Hepatic stellate cell (primary cell): Measurements from ENCODE around the gene SERPINB6.
"Not testable (repeated sequence)": the region's sequence is repeated elsewhere in the genome, so short reads cannot be mapped to it uniquely, and the experiment has no call there.

Source experiments
- DNase-seq: peaks from one replicate; pipeline ENCODE4 v3.0.0; 2011; ENCODE audit warnings: low spot score

Gene SERPINB6

GRCh38 chr6:2999618-3000557, 28.5 kb upstream of the SERPINB6 start, which contains the start of gene NQO2:
NQO2 (plus strand) TSS chr6:2999894; CDS start chr6:3006553, 6,659 bp downstream.
- peak; percentile 93 for DNase-seq

- peak; percentile 83 for DNase-seq
Measured at GRCh38 chr6:2998998-2999617, 27.7 kb upstream of the SERPINB6 start.

GRCh38 chr6:2998249-2998997, 27.1 kb upstream of the SERPINB6 start:
- not testable (repeated sequence) for DNase-seq

- no peak for DNase-seq
Measured at GRCh38 chr6:2993755-2994317, 22.5 kb upstream of the SERPINB6 start.

GRCh38 chr6:2992330-2992979, 21.1 kb upstream of the SERPINB6 start:
- DNase-seq = no peak

- DNase-seq = no peak
Measured at GRCh38 chr6:2990932-2991506, 19.7 kb upstream of the SERPINB6 start.

GRCh38 chr6:2990248-2990931, 19.0 kb upstream of the SERPINB6 start:
- DNase-seq = no peak

- DNase-seq = peak; percentile 68
Measured at GRCh38 chr6:2989332-2990247, 18.2 kb upstream of the SERPINB6 start.

GRCh38 chr6:2988426-2989331, 17.3 kb upstream of the SERPINB6 start:
- DNase-seq = peak; percentile 81

- no peak for DNase-seq
Measured at GRCh38 chr6:2988094-2988425, 16.7 kb upstream of the SERPINB6 start.

GRCh38 chr6:2986722-2987221, 15.4 kb upstream of the SERPINB6 start:
- DNase-seq = peak; percentile 51

GRCh38 chr6:2984738-2985406, 13.5 kb upstream of the SERPINB6 start:
- no peak for DNase-seq

GRCh38 chr6:2982426-2983117, 11.2 kb upstream of the SERPINB6 start:
- DNase-seq = no peak

- no peak for DNase-seq
Measured at GRCh38 chr6:2980465-2980855, 9.1 kb upstream of the SERPINB6 start.

- DNase-seq = no peak
Measured at GRCh38 chr6:2979819-2980464, 8.6 kb upstream of the SERPINB6 start.

- DNase-seq = no peak
Measured at GRCh38 chr6:2978923-2979322, 7.6 kb upstream of the SERPINB6 start.
